HEK293 (cell line): ENCODE data around the gene CR1.
A peak's percentile ranks its signal among the peaks of the same experiment; 100 is the strongest.

Experiments
- CTCF ChIA-PET: fragments of 350-600 bp; formaldehyde crosslinking; extraction: SDS; loops from one replicate; lab custom pipeline; 2021; ENCODE audit warnings: antibody characterized with exemption; lab: Yijun Ruan, JAX
- POLR2A ChIA-PET: fragments of 300-600 bp; formaldehyde crosslinking; extraction: SDS; loops from one replicate; lab custom pipeline; 2020; ENCODE audit warnings: antibody characterized with exemption, inconsistent platforms; lab: Yijun Ruan, JAX
- H3K27ac ChIP-seq: fragments of 200-500 bp; sonication (Bioruptor generic); 2 replicates; pipeline ENCODE4 v1.5.1; 2014; ENCODE audit warnings: low read depth, low read length, control low read depth, inconsistent platforms; ENCODE audit errors: extremely low read depth
- H3K36me3 ChIP-seq, 2 experiments: fragments of 200-500 bp in 1 of 2; sonication (Bioruptor generic) in 1 of 2; 1 replicate in 1 of 2; 2 replicates in 1 of 2; pipeline ENCODE4 v1.5.1; 2014 to 2017; ENCODE audit warnings: inconsistent platforms in 2 of 2, low read length in 2 of 2; ENCODE audit not compliant: control insufficient read depth in 2 of 2, insufficient read depth in 1 of 2
- H3K4me1 ChIP-seq: fragments of 200-500 bp; sonication (Bioruptor generic); 2 replicates; pipeline ENCODE4 v1.5.1; 2014; ENCODE audit warnings: mild to moderate bottlenecking, low read length, inconsistent platforms; ENCODE audit not compliant: control insufficient read depth, insufficient read depth
- H3K4me3 ChIP-seq: 2 replicates; pipeline ENCODE4 v1.5.1; 2011; ENCODE audit warnings: low read depth, mild to moderate bottlenecking, control low read depth, low read length, moderate library complexity
- H3K9me3 ChIP-seq: fragments of 200-500 bp; sonication (Bioruptor generic); 2 replicates; pipeline ENCODE4 v1.5.1; 2014; ENCODE audit warnings: low read depth, low read length, inconsistent platforms; ENCODE audit not compliant: control insufficient read depth, insufficient read depth
- BCL6B ChIP-seq: fragments of 450-650 bp; formaldehyde crosslinking; IDR thresholded peaks from 2 replicates; pipeline ENCODE4 v1.5.1; 2017; ENCODE audit warnings: missing biosample characterization, missing genetic modification characterization
- KLF16 ChIP-seq: fragments of 450-650 bp; formaldehyde crosslinking; IDR thresholded peaks from 2 replicates; pipeline ENCODE4 v1.5.1; 2017; ENCODE audit warnings: missing biosample characterization, missing genetic modification characterization
- OSR2 ChIP-seq: fragments of 450-650 bp; formaldehyde crosslinking; IDR thresholded peaks from 2 replicates; pipeline ENCODE4 v1.5.1; 2016; ENCODE audit warnings: missing biosample characterization, missing genetic modification characterization
- ZBTB21 ChIP-seq: fragments of 450-650 bp; formaldehyde crosslinking; IDR thresholded peaks from 2 replicates; pipeline ENCODE4 v1.5.1; 2017; ENCODE audit warnings: missing biosample characterization, missing genetic modification characterization
- ZBTB7A ChIP-seq: fragments of 450-650 bp; formaldehyde crosslinking; IDR thresholded peaks from 2 replicates; pipeline ENCODE4 v1.5.1; 2016; ENCODE audit warnings: low read depth, missing biosample characterization, missing genetic modification characterization
- ZEB2 ChIP-seq: fragments of 450-650 bp; formaldehyde crosslinking; IDR thresholded peaks from 2 replicates; pipeline ENCODE4 v1.5.1; 2016; ENCODE audit warnings: missing biosample characterization, missing genetic modification characterization
- ZIC2 ChIP-seq: fragments of 450-650 bp; formaldehyde crosslinking; IDR thresholded peaks from 2 replicates; pipeline ENCODE4 v1.5.1; 2016; ENCODE audit warnings: missing biosample characterization, missing genetic modification characterization
- ZNF148 ChIP-seq: fragments of 450-650 bp; formaldehyde crosslinking; IDR thresholded peaks from 2 replicates; pipeline ENCODE4 v1.5.0; 2017; ENCODE audit warnings: missing biosample characterization, missing genetic modification characterization, borderline replicate concordance
- ZNF24 ChIP-seq: fragments of 450-650 bp; formaldehyde crosslinking; IDR thresholded peaks from 2 replicates; pipeline ENCODE4 v1.5.1; 2016; ENCODE audit warnings: missing biosample characterization, missing genetic modification characterization
- ZNF274 ChIP-seq, 2 experiments: fragments of 200-500 bp in 1 of 2; fragments of 450-650 bp in 1 of 2; sonication (Bioruptor generic) in 1 of 2; formaldehyde crosslinking in 1 of 2; IDR thresholded peaks; 2 replicates each; pipeline versions ENCODE4 v1.5.1 to v1.6.1; 2014 to 2016; ENCODE audit warnings: borderline replicate concordance in 1 of 2, inconsistent platforms in 1 of 2, low read length in 1 of 2, missing biosample characterization in 1 of 2, missing genetic modification characterization in 1 of 2
- ZNF335 ChIP-seq: fragments of 450-650 bp; formaldehyde crosslinking; conservative IDR thresholded peaks from 2 replicates; pipeline ENCODE4 v1.5.1; 2016; ENCODE audit warnings: missing biosample characterization, missing genetic modification characterization
- ZNF391 ChIP-seq: fragments of 450-650 bp; formaldehyde crosslinking; IDR thresholded peaks from 2 replicates; pipeline ENCODE4 v1.5.1; 2016; ENCODE audit warnings: low read depth, missing biosample characterization, missing genetic modification characterization, borderline replicate concordance
- ZNF398 ChIP-seq: fragments of 450-650 bp; formaldehyde crosslinking; IDR thresholded peaks from 2 replicates; pipeline ENCODE4 v1.5.1; 2017; ENCODE audit warnings: missing biosample characterization, missing genetic modification characterization
- ZNF404 ChIP-seq: fragments of 450-650 bp; formaldehyde crosslinking; IDR thresholded peaks from 2 replicates; pipeline ENCODE4 v1.5.1; 2017; ENCODE audit warnings: missing biosample characterization, missing genetic modification characterization
- ZNF423 ChIP-seq: fragments of 450-650 bp; formaldehyde crosslinking; IDR thresholded peaks from 2 replicates; pipeline ENCODE4 v1.5.1; 2016; ENCODE audit warnings: missing biosample characterization, missing genetic modification characterization
- ZNF529 ChIP-seq: fragments of 450-650 bp; formaldehyde crosslinking; IDR thresholded peaks from 2 replicates; pipeline ENCODE4 v1.5.1; 2017; ENCODE audit warnings: missing genetic modification characterization, missing biosample characterization; ENCODE audit not compliant: insufficient replicate concordance
- ZNF544 ChIP-seq: fragments of 450-650 bp; formaldehyde crosslinking; IDR thresholded peaks from 2 replicates; pipeline ENCODE4 v1.5.0; 2017; ENCODE audit warnings: missing biosample characterization, missing genetic modification characterization
- ZNF571 ChIP-seq: fragments of 450-650 bp; formaldehyde crosslinking; IDR thresholded peaks from 2 replicates; pipeline ENCODE4 v1.5.0; 2017; ENCODE audit warnings: missing biosample characterization, missing genetic modification characterization
- ZNF624 ChIP-seq: fragments of 450-650 bp; formaldehyde crosslinking; IDR thresholded peaks from 2 replicates; pipeline ENCODE4 v1.5.1; 2017; ENCODE audit warnings: missing biosample characterization, missing genetic modification characterization
- ZNF747 ChIP-seq: fragments of 450-650 bp; formaldehyde crosslinking; IDR thresholded peaks from 2 replicates; pipeline ENCODE4 v1.5.1; 2016; ENCODE audit warnings: missing biosample characterization, missing genetic modification characterization
- ZSCAN16 ChIP-seq: fragments of 450-650 bp; formaldehyde crosslinking; IDR thresholded peaks from 2 replicates; pipeline ENCODE4 v1.5.1; 2016; ENCODE audit warnings: missing biosample characterization, missing genetic modification characterization

Gene CR1

GRCh38 chr1:207651583-207651982, 155.6 kb downstream of the CR1 start (continued):
- TF ChIP-seq ZNF398 (tag by site-specific recombination) (no peak), OSR2 (tag by site-specific recombination) (peak; percentile 74; the same call in 1 of the 2 replicates), ZNF335 (tag by site-specific recombination) (peak; percentile 34), ZNF529 (no peak), KLF16 (tag by site-specific recombination) (no peak), ZNF571 (tag by site-specific recombination) (no peak)
- TF ChIP-seq, all 188 proteins: peak for 4

GRCh38 chr1:207654320-207654719, 158.4 kb downstream of the CR1 start:
- H3K4me3 ChIP-seq = no peak overlapping the region
- POLR2A ChIA-PET = no interaction called here
- no peak overlapping the region for H3K27ac ChIP-seq
- no peaks in the 10 kb centered on the region for H3K9me3 ChIP-seq
- H3K36me3 ChIP-seq = no peaks in the 10 kb centered on the region
- H3K4me1 ChIP-seq = no peaks in the 10 kb centered on the region
- CTCF ChIA-PET = interaction anchor here (0.6 to 1.4 kb wide), 6 partner anchors 19 to 1081 kb away, joined by 3 to 10 read pairs (median 4); no protein-coding TSS in a partner anchor
- TF ChIP-seq ZNF423 (tag by site-specific recombination) (no peak), ZSCAN16 (tag by site-specific recombination) (no peak), ZEB2 (no peak), ZNF24 (no peak), ZBTB21 (tag by site-specific recombination) (no peak), BCL6B (no peak), ZNF544 (tag by site-specific recombination) (no peak), ZNF274 (IDR thresholded peaks at IDR 0.05; ENCODE audit: low read length) (no peak), ZNF274 (tag by site-specific recombination; IDR thresholded peaks at IDR 0.05; ENCODE audit: borderline replicate concordance) (no peak), ZNF148 (no peak), ZNF747 (tag by site-specific recombination) (no peak), ZNF571 (tag by site-specific recombination) (no peak), ZIC2 (no peak), ZNF391 (tag by site-specific recombination) (no peak), ZNF404 (tag by site-specific recombination) (no peak), ZNF624 (no peak), ZBTB7A (tag by site-specific recombination) (no peak)
